Activated CD4-positive, alpha-beta memory T cell treated with anti-CD3 and anti-CD28 coated beads for 36 hours (primary cell): ENCODE results near the gene TIMP2. TPM values are rescaled to one million over a fixed set of nuclear protein-coding genes. Genes with fewer than 3 reads are reported as not detected.
"Not testable (repeated sequence)": the region's sequence is repeated elsewhere in the genome, so short reads cannot be mapped to it uniquely, and the experiment has no call there.

ENCODE experiments used
- CTCF ChIA-PET: fragments of 350-600 bp; sonication (Branson Sonifier 250); formaldehyde crosslinking; loops from one replicate; lab custom pipeline; 2021; ENCODE audit warnings: antibody characterized with exemption, inconsistent platforms; lab: Charles Lee
- POLR2A ChIA-PET: fragments of 350-600 bp; sonication (Branson Sonifier 250); formaldehyde crosslinking; loops from one replicate; lab custom pipeline; 2021; ENCODE audit warnings: antibody characterized with exemption; lab: Charles Lee
- DNase-seq: peaks from one replicate; pipeline ENCODE4 v3.0.0-alpha.2; 2020
- H3K27ac Mint-ChIP-seq: one replicate; pipeline ENCODE4 v1.8.0; 2021; ENCODE audit warnings: mixed read lengths
- H3K27me3 Mint-ChIP-seq: one replicate; pipeline ENCODE4 v1.8.0; 2021; ENCODE audit warnings: mixed read lengths
- H3K36me3 Mint-ChIP-seq: one replicate; pipeline ENCODE4 v1.8.0; 2021; ENCODE audit warnings: mixed read lengths
- H3K4me1 Mint-ChIP-seq: one replicate; pipeline ENCODE4 v1.8.0; 2021; ENCODE audit warnings: low read depth, mixed read lengths
- H3K4me3 Mint-ChIP-seq: one replicate; pipeline ENCODE4 v1.8.0; 2021; ENCODE audit warnings: mild to moderate bottlenecking, mixed read lengths
- H3K9me3 Mint-ChIP-seq: one replicate; pipeline ENCODE4 v1.8.0; 2021; ENCODE audit warnings: mixed read lengths
- intact Hi-C: fragments of 100-400 bp; cut with micrococcal nuclease; formaldehyde crosslinking; loops from one replicate; pipeline ENCODE4 v1.15.1; 2023
- total RNA-seq, 2 experiments: library from RNA; stranded (reverse); gene quantifications; one replicate each; pipeline ENCODE4 v1.2.3, GENCODE V29; 2021

Gene TIMP2
- total RNA-seq, 2 experiments from 2014 or later = 1.1 TPM

DNA sequence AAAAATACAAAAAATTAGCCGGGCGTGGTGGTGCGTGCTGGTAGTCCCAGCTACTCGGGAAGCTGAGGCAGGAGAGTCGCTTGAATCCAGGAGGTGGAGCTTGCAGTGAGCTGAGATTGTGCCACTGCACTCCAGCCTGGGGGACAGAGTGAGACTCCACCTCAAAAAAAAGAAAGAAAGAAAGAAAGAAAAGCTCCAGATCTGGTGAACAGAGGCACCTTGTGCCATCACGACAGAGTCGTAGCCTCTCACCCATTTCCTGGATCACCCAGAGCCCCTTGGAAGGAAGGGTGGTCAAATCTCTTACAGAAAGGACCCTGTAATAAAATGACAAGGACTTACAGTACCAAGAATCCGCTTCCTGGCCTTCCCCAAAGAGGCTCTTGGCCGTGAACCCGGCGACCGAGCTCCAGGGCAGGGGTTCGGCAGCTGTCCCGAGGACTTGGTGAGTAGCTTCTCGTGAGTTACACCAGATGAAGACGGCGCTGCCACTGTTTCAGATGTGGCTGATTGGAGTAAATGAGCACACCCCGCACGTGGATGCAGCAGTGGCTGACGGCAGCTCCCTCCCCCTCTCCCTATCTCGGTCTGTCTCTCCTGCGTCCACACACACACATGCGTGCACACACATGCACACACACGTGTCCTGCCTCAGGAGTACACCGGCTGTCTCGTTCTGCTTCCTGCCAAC is 41.1 kb upstream of the TIMP2 start:
- POLR2A ChIA-PET = no interaction called here
- H3K27me3 Mint-ChIP-seq = no peaks in the 10 kb centered on the region
- no peak overlapping the region for H3K27ac Mint-ChIP-seq
- no peaks in the 10 kb centered on the region for H3K36me3 Mint-ChIP-seq
- no peak for DNase-seq
- intact Hi-C loops = no loop called here
- no peaks in the 10 kb centered on the region for H3K9me3 Mint-ChIP-seq
- no peak overlapping the region for H3K4me3 Mint-ChIP-seq
- peaks cover 4% of the 10 kb centered on the region for H3K4me1 Mint-ChIP-seq
- CTCF ChIA-PET = interaction anchor here (0.6 to 6.6 kb wide), 3 partner anchors 75 to 101 kb away, joined by 7 to 89 read pairs (median 14); no protein-coding TSS in a partner anchor

DNA sequence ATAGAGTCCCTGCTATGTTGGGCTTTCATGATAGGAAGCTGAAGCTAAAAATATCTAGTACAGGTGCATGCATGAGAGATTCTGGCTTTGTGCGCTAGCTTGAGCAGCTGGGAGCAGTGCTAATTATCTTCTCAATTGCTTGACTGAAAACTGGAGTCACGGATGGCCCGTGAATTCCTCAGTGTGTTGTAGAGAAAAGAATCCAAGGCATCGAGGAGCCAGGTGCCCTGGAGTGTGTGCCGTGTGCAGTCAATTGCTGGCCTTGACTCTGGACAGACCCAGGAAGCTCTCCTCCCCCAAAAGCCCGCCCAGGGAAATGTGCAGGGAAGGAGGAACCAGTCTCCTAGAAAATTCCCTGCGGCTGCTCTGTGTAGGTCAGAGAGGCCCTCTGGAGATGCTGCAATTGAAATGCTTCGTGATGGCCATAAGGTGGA is 40.3 kb upstream of the TIMP2 start:
- Mint-ChIP-seq H3K36me3 (no peaks in the 10 kb centered on the region), H3K27ac (no peak overlapping the region), H3K27me3 (no peaks in the 10 kb centered on the region), H3K4me3 (no peak overlapping the region), H3K4me1 (no peaks in the 10 kb centered on the region), H3K9me3 (no peaks in the 10 kb centered on the region)
- ChIA-PET CTCF (interaction anchor here (0.6 to 2.3 kb wide), 3 partner anchors 20 to 100 kb away, joined by 4 to 14 read pairs (median 7); no protein-coding TSS in a partner anchor), POLR2A (no interaction called here)
- intact Hi-C loops = no loop called here
- no peak for DNase-seq

DNA sequence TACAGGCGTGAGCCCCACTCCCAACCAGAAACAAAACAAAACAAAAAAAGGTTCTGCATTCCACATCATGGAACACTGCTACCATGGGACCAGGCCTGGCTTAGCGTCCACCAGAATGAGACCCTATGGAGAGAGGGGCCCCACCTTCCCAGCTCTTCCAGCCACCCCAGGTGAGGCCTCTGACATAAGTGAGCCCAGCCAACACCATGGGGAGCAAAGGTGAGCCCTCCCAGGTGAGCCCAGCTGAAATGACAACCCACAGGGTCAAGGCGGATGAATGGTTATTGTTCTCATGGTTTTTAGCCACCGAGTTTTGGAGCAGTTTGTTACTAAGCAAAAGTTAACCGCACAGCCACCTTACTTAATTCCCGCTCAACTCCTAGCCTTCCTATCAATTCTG is 38.2 kb upstream of the TIMP2 start:
- CTCF ChIA-PET = interaction anchor here (1.6 kb wide), 1 partner anchor 98 kb away, joined by 6 read pairs; no protein-coding TSS in a partner anchor
- Mint-ChIP-seq H3K36me3 (no peaks in the 10 kb centered on the region), H3K27ac (no peak overlapping the region), H3K9me3 (no peaks in the 10 kb centered on the region), H3K4me3 (no peak overlapping the region), H3K4me1 (no peaks in the 10 kb centered on the region), H3K27me3 (no peaks in the 10 kb centered on the region)
- no peak for DNase-seq
- POLR2A ChIA-PET = interaction anchor here (0.6 kb wide), 1 partner anchor 1179 kb away, joined by 3 read pairs; no protein-coding TSS in a partner anchor
- intact Hi-C loops = no loop called here

DNA sequence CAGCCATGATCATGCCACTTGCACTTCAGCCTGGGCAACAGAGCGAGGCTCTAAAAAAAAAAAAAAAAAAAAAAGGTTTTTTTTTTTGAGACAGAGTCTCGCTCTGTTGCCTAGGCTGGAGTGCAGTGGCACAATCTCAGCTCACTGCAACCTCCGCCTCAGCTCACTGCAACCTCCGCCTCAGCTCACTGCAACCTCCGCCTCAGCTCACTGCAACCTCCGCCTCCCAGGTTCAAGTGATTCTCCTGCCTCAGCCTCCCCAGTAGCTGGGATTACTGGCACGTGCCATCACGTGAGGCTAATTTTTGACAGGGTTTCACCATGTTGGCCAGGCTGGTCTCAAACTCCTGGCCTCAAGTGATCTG is 37.8 kb upstream of the TIMP2 start:
- POLR2A ChIA-PET, H3K4me3 Mint-ChIP-seq, H3K4me1 Mint-ChIP-seq, H3K9me3 Mint-ChIP-seq, H3K27ac Mint-ChIP-seq, DNase-seq, H3K27me3 Mint-ChIP-seq, intact Hi-C loops, H3K36me3 Mint-ChIP-seq: not testable (repeated sequence)
- CTCF ChIA-PET = interaction anchor here (1.6 kb wide), 1 partner anchor 97 kb away, joined by 6 read pairs; no protein-coding TSS in a partner anchor

DNA sequence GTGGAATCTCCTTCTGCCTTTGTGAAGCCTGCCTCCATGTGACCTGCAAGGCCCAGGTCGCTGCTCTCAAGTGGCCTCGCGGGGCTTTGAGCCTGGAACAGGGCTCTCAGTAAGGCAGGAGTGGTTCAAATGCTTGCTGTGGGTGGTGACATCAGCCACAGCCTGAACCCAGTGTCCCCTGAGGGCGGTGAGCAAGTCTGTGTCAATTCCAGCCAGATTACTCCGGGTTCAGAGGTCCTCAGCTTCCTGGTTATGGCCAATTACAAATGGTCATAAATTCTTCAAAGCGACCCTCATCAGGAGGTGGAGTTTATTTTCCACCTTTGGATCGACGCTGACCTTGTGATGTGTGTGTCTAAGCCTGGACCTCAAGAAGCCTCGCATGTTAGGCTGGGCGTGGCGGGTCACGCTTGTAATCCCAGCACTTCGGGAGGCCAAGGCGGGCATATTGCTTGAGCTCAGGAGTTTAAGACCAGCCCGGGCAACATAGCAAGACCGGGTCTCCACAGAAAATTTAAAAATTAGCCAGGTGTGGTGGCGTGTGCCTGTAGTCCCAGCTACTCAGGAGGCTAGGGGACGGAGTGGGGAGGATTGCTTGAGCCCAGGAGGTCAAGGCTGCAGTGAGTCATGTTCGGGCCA is 37.3 kb upstream of the TIMP2 start:
- no peak overlapping the region for H3K4me3 Mint-ChIP-seq
- ChIA-PET CTCF (interaction anchor here (1.6 kb wide), 1 partner anchor 97 kb away, joined by 6 read pairs; no protein-coding TSS in a partner anchor), POLR2A (no interaction called here)
- no peaks in the 10 kb centered on the region for H3K27me3 Mint-ChIP-seq
- no peak for DNase-seq
- intact Hi-C loops = no loop called here
- no peaks in the 10 kb centered on the region for H3K36me3 Mint-ChIP-seq
- H3K4me1 Mint-ChIP-seq = no peaks in the 10 kb centered on the region
- no peak overlapping the region for H3K27ac Mint-ChIP-seq
- no peaks in the 10 kb centered on the region for H3K9me3 Mint-ChIP-seq

DNA sequence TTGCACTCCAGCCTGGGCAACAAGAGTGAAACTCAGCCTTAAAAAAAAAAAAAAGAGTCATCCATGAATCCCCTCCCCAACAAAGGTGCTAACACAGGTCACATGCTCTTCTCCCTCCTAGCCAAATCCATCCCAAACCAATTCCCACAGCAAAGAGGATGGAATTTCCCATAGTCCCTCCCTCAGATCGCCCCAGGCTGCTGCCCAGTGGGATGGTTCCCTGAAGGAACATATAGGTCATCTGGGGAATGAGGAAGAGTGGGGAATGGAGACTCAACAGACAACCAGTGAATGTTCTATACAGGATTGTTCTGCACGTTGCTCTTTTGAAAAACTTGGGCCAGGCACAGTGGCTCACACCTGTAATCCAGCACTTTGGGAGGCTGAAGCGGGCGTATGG is 36.4 kb upstream of the TIMP2 start:
- ChIA-PET POLR2A (no interaction called here), CTCF (interaction anchor here (1.6 kb wide), 1 partner anchor 96 kb away, joined by 6 read pairs; no protein-coding TSS in a partner anchor)
- no peak for DNase-seq
- intact Hi-C loops = no loop called here
- H3K27me3 Mint-ChIP-seq = peaks cover 2% of the 10 kb centered on the region
- no peaks in the 10 kb centered on the region for H3K36me3 Mint-ChIP-seq
- H3K4me1 Mint-ChIP-seq = no peaks in the 10 kb centered on the region
- H3K9me3 Mint-ChIP-seq = no peaks in the 10 kb centered on the region
- no peak overlapping the region for H3K4me3 Mint-ChIP-seq
- H3K27ac Mint-ChIP-seq = no peak overlapping the region

DNA sequence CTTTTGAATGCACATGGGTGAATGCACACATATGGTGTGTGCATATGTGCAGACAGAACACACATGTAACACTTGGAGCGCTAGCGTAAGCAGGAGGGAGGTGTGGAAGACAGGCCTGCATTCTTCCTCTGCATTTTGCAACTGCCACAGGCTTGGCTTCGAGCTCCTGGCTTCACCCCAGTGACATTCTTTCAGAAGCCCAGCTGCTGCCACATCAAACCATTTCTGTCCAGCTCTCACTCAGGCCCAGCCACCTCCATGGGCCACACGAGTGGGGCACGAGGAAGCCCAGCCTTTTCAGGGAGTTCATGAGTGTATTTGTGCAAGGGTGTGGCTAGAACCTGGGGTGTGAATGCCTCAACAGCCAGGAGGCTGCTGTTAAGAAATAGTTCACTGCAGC is 35.7 kb upstream of the TIMP2 start:
- CTCF ChIA-PET = no interaction called here

DNA sequence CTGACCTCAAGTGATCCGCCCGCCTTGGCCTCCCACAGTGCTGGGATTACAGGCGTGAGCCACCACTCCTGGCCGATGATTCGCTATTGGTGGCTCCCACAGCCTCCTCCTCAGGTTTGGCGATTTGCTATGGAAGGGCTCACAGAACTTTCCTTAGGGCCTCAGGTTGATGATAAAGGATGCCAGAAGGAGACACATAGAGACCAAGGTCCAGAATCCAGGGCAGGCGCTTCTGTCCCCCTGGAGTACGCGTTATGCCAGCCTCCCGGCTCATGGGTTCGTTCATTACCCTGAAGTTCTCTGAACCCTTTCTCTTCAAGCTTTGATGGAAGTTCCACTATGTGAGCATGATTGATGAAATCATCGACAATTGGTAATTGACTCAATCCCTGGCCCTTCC is 34.6 kb upstream of the TIMP2 start:
- Mint-ChIP-seq H3K9me3 (no peaks in the 10 kb centered on the region), H3K27me3 (peaks cover 2% of the 10 kb centered on the region), H3K4me3 (no peak overlapping the region), H3K4me1 (peaks cover 2% of the 10 kb centered on the region), H3K27ac (no peak overlapping the region), H3K36me3 (no peaks in the 10 kb centered on the region)
- intact Hi-C loops = no loop called here
- POLR2A ChIA-PET = no interaction called here
- CTCF ChIA-PET = interaction anchor here (1.0 kb wide), 1 partner anchor 94 kb away, joined by 3 read pairs; no protein-coding TSS in a partner anchor
- no peak for DNase-seq

More for the DNA sequence above, 35.7 kb upstream of the TIMP2 start:
- POLR2A ChIA-PET = no interaction called here
- Mint-ChIP-seq H3K4me3 (no peak overlapping the region), H3K27ac (no peak overlapping the region), H3K9me3 (no peaks in the 10 kb centered on the region), H3K27me3 (peaks cover 2% of the 10 kb centered on the region), H3K36me3 (no peaks in the 10 kb centered on the region), H3K4me1 (no peaks in the 10 kb centered on the region)
- DNase-seq = no peak
- intact Hi-C loops = no loop called here

DNA sequence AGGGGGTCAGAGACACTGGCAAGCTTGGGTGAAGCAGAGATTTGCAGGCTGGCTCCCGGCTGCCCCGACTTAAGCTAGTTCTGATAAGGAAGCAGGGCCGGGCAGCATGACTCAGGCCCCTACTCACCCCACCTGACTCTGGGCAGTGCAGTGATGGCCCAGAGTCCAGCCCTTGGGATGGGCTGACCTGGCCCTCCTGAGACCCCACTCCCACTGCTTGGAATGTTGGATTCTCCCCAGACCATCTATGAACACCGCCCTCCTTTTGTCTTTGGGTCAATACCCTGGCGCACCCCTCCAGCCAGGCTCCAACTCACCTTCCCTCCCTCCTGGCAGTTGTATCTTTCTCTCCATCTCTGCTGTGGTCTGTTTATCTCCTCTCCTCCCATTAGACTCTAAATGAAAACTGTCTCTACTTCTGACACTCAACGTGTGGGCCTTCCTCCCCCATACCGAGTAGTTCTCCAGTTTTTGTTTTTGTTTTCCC is 33.5 kb upstream of the TIMP2 start:
- DNase-seq = no peak
- no peaks in the 10 kb centered on the region for H3K9me3 Mint-ChIP-seq
- no peak overlapping the region for H3K27ac Mint-ChIP-seq
- ChIA-PET POLR2A (no interaction called here), CTCF (interaction anchor here (1.0 kb wide), 1 partner anchor 93 kb away, joined by 3 read pairs; no protein-coding TSS in a partner anchor)
- peaks cover 2% of the 10 kb centered on the region for H3K4me1 Mint-ChIP-seq
- peaks cover 2% of the 10 kb centered on the region for H3K27me3 Mint-ChIP-seq
- no peaks in the 10 kb centered on the region for H3K36me3 Mint-ChIP-seq
- intact Hi-C loops = no loop called here
- H3K4me3 Mint-ChIP-seq = no peak overlapping the region

DNA sequence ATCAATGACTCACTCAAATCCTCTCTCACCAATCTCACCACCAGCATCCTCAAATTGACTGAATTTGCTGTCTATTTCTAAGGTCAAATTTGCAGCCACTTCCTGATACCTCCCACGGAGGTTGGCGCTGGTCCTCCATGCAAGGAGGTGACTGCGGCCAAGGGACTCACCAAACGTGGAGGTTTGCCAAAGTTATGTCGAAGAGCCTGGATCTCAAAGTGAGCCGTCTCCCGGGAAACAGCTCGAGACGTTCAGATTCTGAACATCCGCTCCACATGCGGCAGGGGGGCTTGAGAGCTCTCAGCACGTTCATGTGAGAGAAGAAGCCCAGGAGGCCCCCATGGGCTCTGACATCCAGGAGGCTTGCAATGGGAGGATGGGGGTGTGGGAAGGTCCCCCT is 31.9 kb upstream of the TIMP2 start:
- ChIA-PET POLR2A (no interaction called here), CTCF (no interaction called here)
- Mint-ChIP-seq H3K27me3 (peaks cover 6% of the 10 kb centered on the region), H3K9me3 (no peaks in the 10 kb centered on the region), H3K4me3 (no peak overlapping the region), H3K4me1 (peaks cover 2% of the 10 kb centered on the region), H3K36me3 (no peaks in the 10 kb centered on the region), H3K27ac (no peak overlapping the region)
- intact Hi-C loops = no loop called here
- no peak for DNase-seq

DNA sequence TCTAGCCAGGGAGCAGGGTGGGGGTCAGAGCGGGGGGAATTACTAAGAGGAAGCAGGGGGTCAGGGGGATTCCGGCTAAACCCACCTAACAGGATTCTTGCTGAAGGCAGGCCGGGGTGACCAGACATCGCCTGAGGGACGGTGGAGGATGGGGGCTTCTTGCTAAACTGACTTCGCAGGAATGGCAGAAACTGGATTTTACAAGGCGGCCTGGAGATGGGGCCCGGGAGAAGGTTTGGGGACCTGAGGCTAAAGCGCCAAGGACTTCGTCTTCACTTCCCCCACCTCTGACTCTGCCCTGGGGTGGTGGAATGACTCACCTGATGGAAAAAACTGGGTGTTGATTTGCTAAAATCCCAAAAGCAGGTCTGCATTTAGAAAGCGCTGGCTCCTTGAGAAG is 31.1 kb upstream of the TIMP2 start:
- no peak overlapping the region for H3K4me3 Mint-ChIP-seq
- H3K4me1 Mint-ChIP-seq = peaks cover 2% of the 10 kb centered on the region
- DNase-seq = peak; percentile 18
- peaks cover 6% of the 10 kb centered on the region for H3K27me3 Mint-ChIP-seq
- POLR2A ChIA-PET = no interaction called here
- H3K36me3 Mint-ChIP-seq = no peaks in the 10 kb centered on the region
- no peak overlapping the region for H3K27ac Mint-ChIP-seq
- peaks cover 4% of the 10 kb centered on the region for H3K9me3 Mint-ChIP-seq
- CTCF ChIA-PET = no interaction called here
- intact Hi-C loops = no loop called here

DNA sequence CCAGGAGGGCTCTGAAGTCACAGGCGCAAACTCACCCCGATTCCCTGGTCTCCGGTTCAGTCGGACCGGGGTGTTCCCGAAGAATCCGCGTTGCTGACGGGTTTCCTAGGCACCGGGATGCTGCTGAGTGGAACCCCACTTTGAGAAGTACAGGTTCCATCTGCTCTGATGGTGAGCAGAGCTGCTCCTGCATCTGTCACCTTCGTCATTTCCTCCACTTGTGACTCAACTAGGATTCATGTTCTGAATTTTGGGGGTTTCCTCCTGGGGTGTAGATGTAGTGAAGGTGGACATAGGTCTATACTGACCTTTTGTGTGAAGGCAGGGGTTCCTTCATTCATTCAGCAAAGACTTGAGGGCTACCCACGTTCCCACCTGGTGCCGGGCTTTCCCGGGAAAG is 29.5 kb upstream of the TIMP2 start:
- peaks cover 1% of the 10 kb centered on the region for H3K36me3 Mint-ChIP-seq
- H3K27me3 Mint-ChIP-seq = peaks cover 7% of the 10 kb centered on the region
- ChIA-PET POLR2A (no interaction called here), CTCF (no interaction called here)
- H3K4me3 Mint-ChIP-seq = no peak overlapping the region
- H3K9me3 Mint-ChIP-seq = peaks cover 18% of the 10 kb centered on the region
- intact Hi-C loops = no loop called here
- DNase-seq = peak; percentile 40
- peaks cover 2% of the 10 kb centered on the region for H3K4me1 Mint-ChIP-seq
- no peak overlapping the region for H3K27ac Mint-ChIP-seq
